ENCODE results near the gene FRMD5. TPM values are rescaled to one million over a fixed set of nuclear protein-coding genes. Genes with fewer than 3 reads are reported as not detected.

Gene FRMD5
- total RNA-seq, 2 experiments from 2014 or later, result 0.12 to 0.21 TPM

- ATAC-seq (peak; percentile 34), DNase-seq (peak; percentile 42)
- Mint-ChIP-seq H3K4me1 (peaks cover 20% of the 10 kb centered on the region), H3K36me3 (no peaks in the 10 kb centered on the region), H3K27ac (no peak overlapping the region), H3K9me3 (ENCODE audit: low read depth) (no peaks in the 10 kb centered on the region), H3K4me3 (peak overlapping the region; percentile 71), H3K27me3 (peaks cover 69% of the 10 kb centered on the region)
- CTCF ChIA-PET, result no interaction called here
Measured at GRCh38 chr15:44194323-44195150, 534 bp downstream of the FRMD5 start.

GRCh38 chr15:44193651-44194322 is 1.3 kb downstream of the FRMD5 start:
- H3K4me3 Mint-ChIP-seq, result peak overlapping the region; percentile 53
- no peaks in the 10 kb centered on the region for H3K9me3 Mint-ChIP-seq (ENCODE audit: low read depth)
- peaks cover 62% of the 10 kb centered on the region for H3K27me3 Mint-ChIP-seq
- H3K27ac Mint-ChIP-seq, result no peak overlapping the region
- CTCF ChIA-PET, result no interaction called here
- H3K36me3 Mint-ChIP-seq, result no peaks in the 10 kb centered on the region
- no peak for DNase-seq
- peaks cover 20% of the 10 kb centered on the region for H3K4me1 Mint-ChIP-seq
- ATAC-seq, result no peak

GRCh38 chr15:44188795-44189194 is 6.3 kb downstream of the FRMD5 start:
- Mint-ChIP-seq H3K36me3 (no peaks in the 10 kb centered on the region), H3K4me1 (peaks cover 4% of the 10 kb centered on the region), H3K9me3 (ENCODE audit: low read depth) (no peaks in the 10 kb centered on the region), H3K27ac (no peak overlapping the region), H3K27me3 (peaks cover 40% of the 10 kb centered on the region), H3K4me3 (no peak overlapping the region)
- CTCF ChIA-PET, result interaction anchor here (0.8 kb wide), 1 partner anchor 111 kb away, joined by 3 read pairs; no protein-coding TSS in a partner anchor
- DNase-seq (no peak), ATAC-seq (no peak)

- H3K4me1 Mint-ChIP-seq, result no peaks in the 10 kb centered on the region
- H3K9me3 Mint-ChIP-seq (ENCODE audit: low read depth), result no peaks in the 10 kb centered on the region
- no peak for DNase-seq
- peaks cover 21% of the 10 kb centered on the region for H3K27me3 Mint-ChIP-seq
- H3K27ac Mint-ChIP-seq, result no peak overlapping the region
- H3K36me3 Mint-ChIP-seq, result no peaks in the 10 kb centered on the region
- CTCF ChIA-PET, result no interaction called here
- H3K4me3 Mint-ChIP-seq, result no peak overlapping the region
- no peak for ATAC-seq
Measured at GRCh38 chr15:44186705-44187104, 8.4 kb downstream of the FRMD5 start.

GRCh38 chr15:44183363-44183762 is 11.7 kb downstream of the FRMD5 start:
- Mint-ChIP-seq H3K27me3 (peaks cover 15% of the 10 kb centered on the region), H3K36me3 (no peaks in the 10 kb centered on the region), H3K4me1 (no peaks in the 10 kb centered on the region), H3K27ac (no peak overlapping the region), H3K4me3 (no peak overlapping the region), H3K9me3 (ENCODE audit: low read depth) (no peaks in the 10 kb centered on the region)
- DNase-seq, result no peak
- CTCF ChIA-PET, result no interaction called here
- no peak for ATAC-seq

- Mint-ChIP-seq H3K4me3 (no peak overlapping the region), H3K27me3 (peaks cover 24% of the 10 kb centered on the region), H3K36me3 (no peaks in the 10 kb centered on the region), H3K27ac (no peak overlapping the region), H3K9me3 (ENCODE audit: low read depth) (no peaks in the 10 kb centered on the region), H3K4me1 (no peaks in the 10 kb centered on the region)
- DNase-seq (no peak), ATAC-seq (no peak)
- CTCF ChIA-PET, result no interaction called here
Measured at GRCh38 chr15:44181410-44181809, 13.7 kb downstream of the FRMD5 start.

GRCh38 chr15:44177139-44177538 is 17.9 kb downstream of the FRMD5 start:
- CTCF ChIA-PET, result no interaction called here
- no peaks in the 10 kb centered on the region for H3K36me3 Mint-ChIP-seq
- H3K9me3 Mint-ChIP-seq (ENCODE audit: low read depth), result no peaks in the 10 kb centered on the region
- ATAC-seq, result no peak
- H3K4me1 Mint-ChIP-seq, result no peaks in the 10 kb centered on the region
- H3K4me3 Mint-ChIP-seq, result no peak overlapping the region
- peaks cover 43% of the 10 kb centered on the region for H3K27me3 Mint-ChIP-seq
- no peak for DNase-seq
- no peak overlapping the region for H3K27ac Mint-ChIP-seq

- no peak overlapping the region for H3K4me3 Mint-ChIP-seq
- H3K27me3 Mint-ChIP-seq, result peaks cover 40% of the 10 kb centered on the region
- CTCF ChIA-PET, result no interaction called here
- H3K36me3 Mint-ChIP-seq, result no peaks in the 10 kb centered on the region
- no peaks in the 10 kb centered on the region for H3K9me3 Mint-ChIP-seq (ENCODE audit: low read depth)
- ATAC-seq, result no peak
- no peak overlapping the region for H3K27ac Mint-ChIP-seq
- no peaks in the 10 kb centered on the region for H3K4me1 Mint-ChIP-seq
- no peak for DNase-seq
Measured at GRCh38 chr15:44173813-44174212, 21.3 kb downstream of the FRMD5 start.

GRCh38 chr15:44163370-44163769 is 31.7 kb downstream of the FRMD5 start:
- no peak overlapping the region for H3K27ac Mint-ChIP-seq
- H3K36me3 Mint-ChIP-seq, result no peaks in the 10 kb centered on the region
- CTCF ChIA-PET, result no interaction called here
- no peaks in the 10 kb centered on the region for H3K9me3 Mint-ChIP-seq (ENCODE audit: low read depth)
- ATAC-seq (no peak), DNase-seq (no peak)
- peaks cover 35% of the 10 kb centered on the region for H3K27me3 Mint-ChIP-seq
- H3K4me3 Mint-ChIP-seq, result no peak overlapping the region
- no peaks in the 10 kb centered on the region for H3K4me1 Mint-ChIP-seq

- H3K27ac Mint-ChIP-seq, result no peak overlapping the region
- H3K4me3 Mint-ChIP-seq, result no peak overlapping the region
- DNase-seq (no peak), ATAC-seq (no peak)
- CTCF ChIA-PET, result no interaction called here
- H3K4me1 Mint-ChIP-seq, result no peaks in the 10 kb centered on the region
- H3K9me3 Mint-ChIP-seq (ENCODE audit: low read depth), result no peaks in the 10 kb centered on the region
- H3K36me3 Mint-ChIP-seq, result no peaks in the 10 kb centered on the region
- H3K27me3 Mint-ChIP-seq, result peaks cover 38% of the 10 kb centered on the region
Measured at GRCh38 chr15:44160796-44161195, 34.3 kb downstream of the FRMD5 start.

- no peaks in the 10 kb centered on the region for H3K4me1 Mint-ChIP-seq
- H3K27ac Mint-ChIP-seq, result no peak overlapping the region
- no peaks in the 10 kb centered on the region for H3K9me3 Mint-ChIP-seq (ENCODE audit: low read depth)
- ATAC-seq (no peak), DNase-seq (no peak)
- H3K4me3 Mint-ChIP-seq, result no peak overlapping the region
- H3K27me3 Mint-ChIP-seq, result peaks cover 34% of the 10 kb centered on the region
- no peaks in the 10 kb centered on the region for H3K36me3 Mint-ChIP-seq
- CTCF ChIA-PET, result no interaction called here
Measured at GRCh38 chr15:44159492-44159891, 35.6 kb downstream of the FRMD5 start.

- peaks cover 37% of the 10 kb centered on the region for H3K27me3 Mint-ChIP-seq
- H3K4me3 Mint-ChIP-seq, result no peak overlapping the region
- no peak overlapping the region for H3K27ac Mint-ChIP-seq
- no peaks in the 10 kb centered on the region for H3K36me3 Mint-ChIP-seq
- DNase-seq, result no peak
- no peak for ATAC-seq
- H3K4me1 Mint-ChIP-seq, result no peaks in the 10 kb centered on the region
- CTCF ChIA-PET, result no interaction called here
- no peaks in the 10 kb centered on the region for H3K9me3 Mint-ChIP-seq (ENCODE audit: low read depth)
Measured at GRCh38 chr15:44158111-44158510, 37.0 kb downstream of the FRMD5 start.

GRCh38 chr15:44157679-44158078 is 37.4 kb downstream of the FRMD5 start:
- Mint-ChIP-seq H3K9me3 (ENCODE audit: low read depth) (no peaks in the 10 kb centered on the region), H3K27ac (no peak overlapping the region), H3K4me1 (no peaks in the 10 kb centered on the region), H3K4me3 (no peak overlapping the region), H3K36me3 (no peaks in the 10 kb centered on the region), H3K27me3 (peaks cover 37% of the 10 kb centered on the region)
- CTCF ChIA-PET, result no interaction called here
- DNase-seq (no peak), ATAC-seq (no peak)

- Mint-ChIP-seq H3K9me3 (ENCODE audit: low read depth) (no peaks in the 10 kb centered on the region), H3K4me1 (no peaks in the 10 kb centered on the region), H3K36me3 (no peaks in the 10 kb centered on the region), H3K4me3 (no peak overlapping the region), H3K27ac (no peak overlapping the region), H3K27me3 (peaks cover 33% of the 10 kb centered on the region)
- ATAC-seq, result no peak
- DNase-seq, result no peak
- CTCF ChIA-PET, result no interaction called here
Measured at GRCh38 chr15:44153352-44153751, 41.7 kb downstream of the FRMD5 start.
